ENCODE data around the gene TMEM87B.

The TMEM87B gene

GRCh38 chr2:112151701-112152440 is 96.8 kb downstream of the TMEM87B start:
- H3K27ac ChIP-seq (ENCODE audit: low read depth, low read length) = no peak overlapping the region
- H3K9me3 ChIP-seq (ENCODE audit: control insufficient read depth, insufficient read depth, low read length) = no peaks in the 10 kb centered on the region
- H3K27me3 ChIP-seq (ENCODE audit: control insufficient read depth, insufficient read depth, low read length) = no peaks in the 10 kb centered on the region
- H3K36me3 ChIP-seq (ENCODE audit: control insufficient read depth, insufficient read depth, low read length) = no peaks in the 10 kb centered on the region
- no peak overlapping the region for H3K9ac ChIP-seq (ENCODE audit: low read depth, low read length)
- no peak overlapping the region for H3K4me3 ChIP-seq (ENCODE audit: low read depth, low read length)
- no peaks in the 10 kb centered on the region for H3K4me1 ChIP-seq (ENCODE audit: control insufficient read depth, insufficient read depth, low read length)

- Histone ChIP-seq H3K27me3 (ENCODE audit: control insufficient read depth, insufficient read depth, low read length) (no peaks in the 10 kb centered on the region), H3K27ac (ENCODE audit: low read depth, low read length) (no peak overlapping the region), H3K4me1 (ENCODE audit: control insufficient read depth, insufficient read depth, low read length) (no peaks in the 10 kb centered on the region), H3K9ac (ENCODE audit: low read depth, low read length) (no peak overlapping the region), H3K4me3 (ENCODE audit: low read depth, low read length) (no peak overlapping the region), H3K36me3 (ENCODE audit: control insufficient read depth, insufficient read depth, low read length) (no peaks in the 10 kb centered on the region), H3K9me3 (ENCODE audit: control insufficient read depth, insufficient read depth, low read length) (no peaks in the 10 kb centered on the region)
Observed at GRCh38 chr2:112152476-112153178, 97.6 kb downstream of the TMEM87B start.

GRCh38 chr2:112153179-112153490 is 98.1 kb downstream of the TMEM87B start:
- Histone ChIP-seq H3K4me1 (ENCODE audit: control insufficient read depth, insufficient read depth, low read length) (no peaks in the 10 kb centered on the region), H3K27ac (ENCODE audit: low read depth, low read length) (no peak overlapping the region), H3K9ac (ENCODE audit: low read depth, low read length) (no peak overlapping the region), H3K4me3 (ENCODE audit: low read depth, low read length) (no peak overlapping the region), H3K9me3 (ENCODE audit: control insufficient read depth, insufficient read depth, low read length) (no peaks in the 10 kb centered on the region), H3K36me3 (ENCODE audit: control insufficient read depth, insufficient read depth, low read length) (no peaks in the 10 kb centered on the region), H3K27me3 (ENCODE audit: control insufficient read depth, insufficient read depth, low read length) (no peaks in the 10 kb centered on the region)

- Histone ChIP-seq H3K27me3 (ENCODE audit: control insufficient read depth, insufficient read depth, low read length) (no peaks in the 10 kb centered on the region), H3K9me3 (ENCODE audit: control insufficient read depth, insufficient read depth, low read length) (no peaks in the 10 kb centered on the region), H3K9ac (ENCODE audit: low read depth, low read length) (no peak overlapping the region), H3K27ac (ENCODE audit: low read depth, low read length) (no peak overlapping the region), H3K36me3 (ENCODE audit: control insufficient read depth, insufficient read depth, low read length) (no peaks in the 10 kb centered on the region), H3K4me1 (ENCODE audit: control insufficient read depth, insufficient read depth, low read length) (no peaks in the 10 kb centered on the region), H3K4me3 (ENCODE audit: low read depth, low read length) (no peak overlapping the region)
Observed at GRCh38 chr2:112153501-112153900, 98.4 kb downstream of the TMEM87B start.

GRCh38 chr2:112154246-112155117 is 99.4 kb downstream of the TMEM87B start:
- H3K4me3 ChIP-seq (ENCODE audit: low read depth, low read length) = no peak overlapping the region
- H3K27ac ChIP-seq (ENCODE audit: low read depth, low read length) = no peak overlapping the region
- H3K27me3 ChIP-seq (ENCODE audit: control insufficient read depth, insufficient read depth, low read length) = no peaks in the 10 kb centered on the region
- H3K36me3 ChIP-seq (ENCODE audit: control insufficient read depth, insufficient read depth, low read length) = no peaks in the 10 kb centered on the region
- no peaks in the 10 kb centered on the region for H3K9me3 ChIP-seq (ENCODE audit: control insufficient read depth, insufficient read depth, low read length)
- H3K9ac ChIP-seq (ENCODE audit: low read depth, low read length) = no peak overlapping the region
- no peaks in the 10 kb centered on the region for H3K4me1 ChIP-seq (ENCODE audit: control insufficient read depth, insufficient read depth, low read length)

GRCh38 chr2:112155331-112156151 is 100.5 kb downstream of the TMEM87B start:
- no peaks in the 10 kb centered on the region for H3K9me3 ChIP-seq (ENCODE audit: control insufficient read depth, insufficient read depth, low read length)
- H3K9ac ChIP-seq (ENCODE audit: low read depth, low read length) = no peak overlapping the region
- H3K4me3 ChIP-seq (ENCODE audit: low read depth, low read length) = no peak overlapping the region
- no peaks in the 10 kb centered on the region for H3K36me3 ChIP-seq (ENCODE audit: control insufficient read depth, insufficient read depth, low read length)
- no peaks in the 10 kb centered on the region for H3K4me1 ChIP-seq (ENCODE audit: control insufficient read depth, insufficient read depth, low read length)
- H3K27ac ChIP-seq (ENCODE audit: low read depth, low read length) = no peak overlapping the region
- no peaks in the 10 kb centered on the region for H3K27me3 ChIP-seq (ENCODE audit: control insufficient read depth, insufficient read depth, low read length)

GRCh38 chr2:112156152-112156986 is 101.3 kb downstream of the TMEM87B start:
- Histone ChIP-seq H3K27me3 (ENCODE audit: control insufficient read depth, insufficient read depth, low read length) (no peaks in the 10 kb centered on the region), H3K4me3 (ENCODE audit: low read depth, low read length) (no peak overlapping the region), H3K27ac (ENCODE audit: low read depth, low read length) (no peak overlapping the region), H3K4me1 (ENCODE audit: control insufficient read depth, insufficient read depth, low read length) (no peaks in the 10 kb centered on the region), H3K9ac (ENCODE audit: low read depth, low read length) (no peak overlapping the region), H3K9me3 (ENCODE audit: control insufficient read depth, insufficient read depth, low read length) (no peaks in the 10 kb centered on the region), H3K36me3 (ENCODE audit: control insufficient read depth, insufficient read depth, low read length) (no peaks in the 10 kb centered on the region)

- no peaks in the 10 kb centered on the region for H3K36me3 ChIP-seq (ENCODE audit: control insufficient read depth, insufficient read depth, low read length)
- no peak overlapping the region for H3K27ac ChIP-seq (ENCODE audit: low read depth, low read length)
- H3K9ac ChIP-seq (ENCODE audit: low read depth, low read length) = no peak overlapping the region
- no peaks in the 10 kb centered on the region for H3K9me3 ChIP-seq (ENCODE audit: control insufficient read depth, insufficient read depth, low read length)
- no peaks in the 10 kb centered on the region for H3K4me1 ChIP-seq (ENCODE audit: control insufficient read depth, insufficient read depth, low read length)
- H3K27me3 ChIP-seq (ENCODE audit: control insufficient read depth, insufficient read depth, low read length) = no peaks in the 10 kb centered on the region
- no peak overlapping the region for H3K4me3 ChIP-seq (ENCODE audit: low read depth, low read length)
Observed at GRCh38 chr2:112157472-112157871, 102.4 kb downstream of the TMEM87B start.

GRCh38 chr2:112159454-112159921 is 104.4 kb downstream of the TMEM87B start:
- Histone ChIP-seq H3K4me3 (ENCODE audit: low read depth, low read length) (no peak overlapping the region), H3K36me3 (ENCODE audit: control insufficient read depth, insufficient read depth, low read length) (no peaks in the 10 kb centered on the region), H3K4me1 (ENCODE audit: control insufficient read depth, insufficient read depth, low read length) (no peaks in the 10 kb centered on the region), H3K27me3 (ENCODE audit: control insufficient read depth, insufficient read depth, low read length) (no peaks in the 10 kb centered on the region), H3K9me3 (ENCODE audit: control insufficient read depth, insufficient read depth, low read length) (no peaks in the 10 kb centered on the region), H3K27ac (ENCODE audit: low read depth, low read length) (no peak overlapping the region), H3K9ac (ENCODE audit: low read depth, low read length) (no peak overlapping the region)

Data from HUES48 (cell line).